Prostate gland (tissue), 2 donors: Measurements from ENCODE around the gene ITGA7. TPM values are rescaled to one million over a fixed set of nuclear protein-coding genes. Genes with fewer than 3 reads are reported as not detected.

Source experiments
- DNase-seq: peaks from one replicate; pipeline ENCODE4 v3.0.0-alpha.2; 2019; ENCODE audit warnings: low spot score
- H3K27ac ChIP-seq, 2 donors: fragments of 200-600 bp; sonication (generic); 2 replicates each; pipeline ENCODE4 v1.5.1; 2017 to 2019
- H3K27me3 ChIP-seq: fragments of 200-600 bp; sonication (generic); replicated peaks from 2 replicates; pipeline ENCODE4 v1.5.1; 2019; ENCODE audit not compliant: insufficient read depth
- H3K36me3 ChIP-seq, 2 donors: fragments of 200-600 bp; sonication (generic); 1 replicate in 1 of 2; 2 replicates in 1 of 2; pipeline versions ENCODE4 v1.5.1 to v1.8.1; 2017 to 2019
- H3K4me1 ChIP-seq: fragments of 200-600 bp; sonication (generic); replicated peaks from 2 replicates; pipeline ENCODE4 v1.5.1; 2019
- H3K4me3 ChIP-seq, 2 donors: fragments of 200-600 bp; sonication (generic); 2 replicates each; pipeline ENCODE4 v1.5.1; 2017 to 2019
- H3K9me3 ChIP-seq: fragments of 200-600 bp; sonication (generic); 2 replicates; pipeline ENCODE4 v1.5.1; 2017
- POLR2A ChIP-seq: fragments of 450-650 bp; IDR thresholded peaks from one replicate; pipeline ENCODE4 v1.6.1; 2016; ENCODE audit warnings: antibody characterized with exemption, mild to moderate bottlenecking
- POLR2AphosphoS5 ChIP-seq: sonication (generic); formaldehyde crosslinking; IDR thresholded peaks from one replicate; pipeline ENCODE4 v1.6.1; 2017; ENCODE audit warnings: antibody characterized with exemption
- WGBS: methylation state at CpG from one replicate; pipeline ENCODE4 v1.1.5; 2018; 5-methylcytosine and 5-hydroxymethylcytosine counted together
- intact Hi-C: fragments of 100-400 bp; cut with DNase I; formaldehyde crosslinking; loops from one replicate; pipeline ENCODE4 v1.14.2; 2022
- total RNA-seq, 2 donors: library from RNA; depleted of rRNA; stranded (reverse); fragments of >200 nt; gene quantifications; one replicate each; pipeline ENCODE4 v1.1.0, GENCODE V29; 2016
- TF ChIP-seq, protein P1 (sequence below), 4 experiments: fragments of 200-600 bp in 2 of 4; fragments of 450-650 bp in 2 of 4; sonication (generic) in 2 of 4; IDR thresholded peaks; 1 replicate in 3 of 4; 2 replicates in 1 of 4; pipeline ENCODE4 v1.5.1; 2016 to 2019; ENCODE audit warnings: antibody characterized with exemption in 4 of 4, mild to moderate bottlenecking in 2 of 4, moderate library complexity in 2 of 4

The ITGA7 gene
- total RNA-seq, 2 donors from 2014 or later = 17.4 to 37.0 TPM

GRCh38 chr12:55702861-55703260 lies 4.8 kb downstream of the ITGA7 start:
- WGBS = 91% methylated on average over 8 of the region's 8 CpGs
- no peaks in the 10 kb centered on the region for H3K9me3 ChIP-seq
- intact Hi-C loops = no loop called here
- no peak overlapping the region for H3K27ac ChIP-seq
- no peaks in the 10 kb centered on the region for H3K36me3 ChIP-seq
- TF ChIP-seq, protein P1, sequence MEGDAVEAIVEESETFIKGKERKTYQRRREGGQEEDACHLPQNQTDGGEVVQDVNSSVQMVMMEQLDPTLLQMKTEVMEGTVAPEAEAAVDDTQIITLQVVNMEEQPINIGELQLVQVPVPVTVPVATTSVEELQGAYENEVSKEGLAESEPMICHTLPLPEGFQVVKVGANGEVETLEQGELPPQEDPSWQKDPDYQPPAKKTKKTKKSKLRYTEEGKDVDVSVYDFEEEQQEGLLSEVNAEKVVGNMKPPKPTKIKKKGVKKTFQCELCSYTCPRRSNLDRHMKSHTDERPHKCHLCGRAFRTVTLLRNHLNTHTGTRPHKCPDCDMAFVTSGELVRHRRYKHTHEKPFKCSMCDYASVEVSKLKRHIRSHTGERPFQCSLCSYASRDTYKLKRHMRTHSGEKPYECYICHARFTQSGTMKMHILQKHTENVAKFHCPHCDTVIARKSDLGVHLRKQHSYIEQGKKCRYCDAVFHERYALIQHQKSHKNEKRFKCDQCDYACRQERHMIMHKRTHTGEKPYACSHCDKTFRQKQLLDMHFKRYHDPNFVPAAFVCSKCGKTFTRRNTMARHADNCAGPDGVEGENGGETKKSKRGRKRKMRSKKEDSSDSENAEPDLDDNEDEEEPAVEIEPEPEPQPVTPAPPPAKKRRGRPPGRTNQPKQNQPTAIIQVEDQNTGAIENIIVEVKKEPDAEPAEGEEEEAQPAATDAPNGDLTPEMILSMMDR (IDR thresholded peaks at IDR 0.05) = no peak
- TF ChIP-seq POLR2AphosphoS5 = no peak
- TF ChIP-seq POLR2A = no peak
- H3K4me1 ChIP-seq = no peaks in the 10 kb centered on the region
- no peak for DNase-seq
- H3K4me3 ChIP-seq = no peak overlapping the region
- H3K27me3 ChIP-seq = no peaks in the 10 kb centered on the region

- no peak overlapping the region for H3K4me3 ChIP-seq
- H3K27ac ChIP-seq = no peak overlapping the region
- no peaks in the 10 kb centered on the region for H3K27me3 ChIP-seq
- intact Hi-C loops = no loop called here
- TF ChIP-seq POLR2AphosphoS5 (no peak), POLR2A (no peak)
- TF ChIP-seq, protein P1 (IDR thresholded peaks at IDR 0.05) = no peak
- H3K9me3 ChIP-seq = no peaks in the 10 kb centered on the region
- WGBS = 78% methylated on average over 20 of the region's 21 CpGs
- DNase-seq = no peak
- no peaks in the 10 kb centered on the region for H3K4me1 ChIP-seq
- no peaks in the 10 kb centered on the region for H3K36me3 ChIP-seq
These were observed 7.3 kb downstream of the ITGA7 start for GRCh38 chr12:55700255-55701018.

GRCh38 chr12:55699471-55700055 lies 8.1 kb downstream of the ITGA7 start:
- DNase-seq = no peak
- Histone ChIP-seq H3K27ac (no peak overlapping the region), H3K4me1 (no peaks in the 10 kb centered on the region), H3K9me3 (no peaks in the 10 kb centered on the region), H3K27me3 (no peaks in the 10 kb centered on the region), H3K4me3 (no peak overlapping the region), H3K36me3 (no peaks in the 10 kb centered on the region)
- intact Hi-C loops = no loop called here
- TF ChIP-seq POLR2AphosphoS5 (no peak), POLR2A (no peak)
- TF ChIP-seq, protein P1 (IDR thresholded peaks at IDR 0.05) = no peak
- 77% methylated on average over 5 of the region's 5 CpGs for WGBS

GRCh38 chr12:55698965-55699364 lies 8.7 kb downstream of the ITGA7 start:
- Histone ChIP-seq H3K36me3 (no peaks in the 10 kb centered on the region), H3K27ac (no peak overlapping the region), H3K9me3 (no peaks in the 10 kb centered on the region), H3K4me3 (no peak overlapping the region), H3K4me1 (no peaks in the 10 kb centered on the region), H3K27me3 (no peaks in the 10 kb centered on the region)
- intact Hi-C loops = no loop called here
- no peak for DNase-seq
- WGBS = 100% methylated on average over 1 of the region's 1 CpG
- TF ChIP-seq, protein P1 (IDR thresholded peaks at IDR 0.05) = no peak
